GM23338 (cell line): Measurements from ENCODE around the gene LIN7A. TPM values are rescaled to one million over a fixed set of nuclear protein-coding genes. Genes with fewer than 3 reads are reported as not detected.
A peak's percentile ranks its signal among the peaks of the same experiment; 100 is the strongest.

Source experiments
- ATAC-seq: fragments of 200-7000 bp; cut with Tn5 transposase; 3 replicates; pipeline ENCODE4 v1.9.1; 2020
- DNase-seq: peaks from one replicate; pipeline ENCODE4 v3.0.0-alpha.2; 2015; ENCODE audit warnings: low spot score
- H2AFZ ChIP-seq: fragments of 200-600 bp; sonication (generic); 2 replicates; pipeline ENCODE4 v1.8.0; 2016; ENCODE audit warnings: antibody characterized with exemption, mild to moderate bottlenecking, moderate library complexity
- H3F3A ChIP-seq: fragments of 200-600 bp; sonication (generic); replicated peaks from 2 replicates; pipeline ENCODE4 v1.8.0; 2017; ENCODE audit warnings: antibody characterized with exemption, mixed run types, low read depth
- H3K27ac ChIP-seq: fragments of 200-600 bp; sonication (generic); 2 replicates; pipeline ENCODE4 v1.6.1; 2016; ENCODE audit warnings: low read depth
- H3K27me3 ChIP-seq: fragments of 200-600 bp; sonication (generic); 2 replicates; pipeline ENCODE4 v1.8.0; 2016; ENCODE audit warnings: mild to moderate bottlenecking, mixed run types, moderate library complexity; ENCODE audit not compliant: insufficient read depth
- H3K36me3 ChIP-seq: fragments of 200-600 bp; sonication (generic); 2 replicates; pipeline ENCODE4 v1.8.0; 2016; ENCODE audit warnings: mild to moderate bottlenecking; ENCODE audit not compliant: insufficient read depth
- H3K4me1 ChIP-seq: fragments of 200-600 bp; sonication (generic); 2 replicates; pipeline ENCODE4 v1.8.0; 2016; ENCODE audit warnings: mild to moderate bottlenecking, moderate library complexity; ENCODE audit not compliant: insufficient read depth
- H3K4me2 ChIP-seq: fragments of 200-600 bp; sonication (generic); 2 replicates; pipeline ENCODE4 v1.7.1; 2017; ENCODE audit warnings: mixed run types
- H3K4me3 ChIP-seq: fragments of 200-600 bp; sonication (generic); 2 replicates; pipeline ENCODE4 v1.6.1; 2016; ENCODE audit warnings: mixed run types
- H3K79me2 ChIP-seq: fragments of 200-600 bp; sonication (generic); replicated peaks from 2 replicates; pipeline ENCODE4 v1.8.0; 2017; ENCODE audit warnings: mild to moderate bottlenecking; ENCODE audit not compliant: insufficient read depth
- H3K9me2 ChIP-seq: fragments of 200-600 bp; sonication (generic); 2 replicates; pipeline ENCODE4 v1.8.0; 2017; ENCODE audit not compliant: insufficient read depth
- H4K20me1 ChIP-seq: fragments of 200-600 bp; sonication (generic); replicated peaks from 2 replicates; pipeline ENCODE4 v1.8.0; 2017; ENCODE audit warnings: mild to moderate bottlenecking; ENCODE audit not compliant: insufficient read depth
- H3K27ac Mint-ChIP-seq: 2 replicates; pipeline ENCODE4 v1.8.0; 2020; ENCODE audit warnings: inconsistent platforms, mild to moderate bottlenecking, moderate library complexity, mixed read lengths
- H3K27me3 Mint-ChIP-seq: 3 replicates; pipeline ENCODE4 v1.8.0; 2022; ENCODE audit warnings: low read depth, mild to moderate bottlenecking, moderate library complexity, mixed read lengths, inconsistent platforms; ENCODE audit not compliant: insufficient read depth, poor library complexity
- H3K36me3 Mint-ChIP-seq: 3 replicates; pipeline ENCODE4 v1.8.0; 2021; ENCODE audit warnings: low read depth, mild to moderate bottlenecking, inconsistent platforms, moderate library complexity, mixed read lengths
- H3K4me1 Mint-ChIP-seq: 3 replicates; pipeline ENCODE4 v1.8.0; 2020; ENCODE audit warnings: mild to moderate bottlenecking, inconsistent platforms, mixed read lengths
- H3K4me3 Mint-ChIP-seq: 3 replicates; pipeline ENCODE4 v1.8.0; 2021; ENCODE audit warnings: moderate library complexity, mild to moderate bottlenecking, inconsistent platforms, mixed read lengths
- H3K9me3 Mint-ChIP-seq: 3 replicates; pipeline ENCODE4 v1.8.0; 2020; ENCODE audit warnings: moderate library complexity, mild to moderate bottlenecking, inconsistent platforms, mixed read lengths
- CREB1 ChIP-seq: fragments of 250-450 bp; sonication (Bioruptor Pico); IDR thresholded peaks from 2 replicates; pipeline ENCODE4 v1.5.0; 2020; ENCODE audit warnings: low read depth, mild to moderate bottlenecking, moderate library complexity
- EZH2 ChIP-seq: fragments of 200-600 bp; sonication (generic); IDR thresholded peaks from one replicate; pipeline ENCODE4 v1.8.0; 2017; ENCODE audit warnings: antibody characterized with exemption, mild to moderate bottlenecking, low read depth; ENCODE audit not compliant: unreplicated experiment
- EZH2phosphoT487 ChIP-seq: fragments of 200-600 bp; sonication (generic); IDR thresholded peaks from one replicate; pipeline ENCODE4 v1.8.1; 2018; ENCODE audit warnings: antibody characterized with exemption; ENCODE audit not compliant: unreplicated experiment
- JUNB ChIP-seq: IDR thresholded peaks from one replicate; pipeline ENCODE4 v1.6.1; 2016; ENCODE audit warnings: antibody characterized with exemption; ENCODE audit not compliant: unreplicated experiment
- NANOG ChIP-seq: IDR thresholded peaks from 2 replicates; pipeline ENCODE4 v1.6.1; 2016; ENCODE audit warnings: antibody characterized with exemption, borderline replicate concordance
- POLR2AphosphoS5 ChIP-seq: IDR thresholded peaks from 2 replicates; pipeline ENCODE4 v1.6.1; 2016; ENCODE audit warnings: antibody characterized with exemption, low read depth
- STAT1 ChIP-seq: IDR thresholded peaks from one replicate; pipeline ENCODE4 v1.6.1; 2016; ENCODE audit warnings: antibody characterized with exemption; ENCODE audit not compliant: unreplicated experiment
- ZNF114 ChIP-seq: fragments of 250-450 bp; sonication (Bioruptor Pico); IDR thresholded peaks from 2 replicates; pipeline ENCODE4 v1.5.0; 2020; ENCODE audit warnings: mild to moderate bottlenecking, moderate library complexity
- ZNF331 ChIP-seq: fragments of 250-450 bp; sonication (Bioruptor Pico); IDR thresholded peaks from 2 replicates; pipeline ENCODE4 v1.5.0; 2020; ENCODE audit warnings: low read depth, mild to moderate bottlenecking, moderate library complexity
- polyA plus RNA-seq: library from polyadenylated mRNA; unstranded; fragments of >200 nt; fragmentation: Nextera tagmentation; extraction: Ambion mirVana; gene quantifications from 2 replicates; pipeline ENCODE4 v1.2.1, GENCODE V29; 2016
- total RNA-seq: library from RNA; depleted of rRNA; stranded (reverse); fragments of >200 nt; shearing (Covaris generic); gene quantifications from 2 replicates; pipeline ENCODE4 v1.2.3, GENCODE V29; 2014
- TF ChIP-seq, protein P1 (sequence below), 2 experiments: fragments of 200-600 bp in 1 of 2; sonication (generic) in 1 of 2; conservative IDR thresholded peaks; 2 replicates each; pipeline versions ENCODE4 v1.5.1 to v1.6.1; 2016 to 2017; ENCODE audit warnings: antibody characterized with exemption in 2 of 2, low read depth in 2 of 2, mild to moderate bottlenecking in 2 of 2, moderate library complexity in 1 of 2
- TF ChIP-seq, protein P2 (sequence below): fragments of 250-450 bp; sonication (Bioruptor Pico); IDR thresholded peaks from 2 replicates; pipeline ENCODE4 v1.5.0; 2020; ENCODE audit warnings: mild to moderate bottlenecking, moderate library complexity
- TF ChIP-seq, protein P3 (sequence below): IDR thresholded peaks from one replicate; pipeline ENCODE4 v1.6.1; 2018; ENCODE audit warnings: antibody characterized with exemption; ENCODE audit not compliant: unreplicated experiment
- TF ChIP-seq, protein P4 (sequence below): IDR thresholded peaks from 2 replicates; pipeline ENCODE4 v1.6.1; 2016; ENCODE audit warnings: antibody characterized with exemption

LIN7A gene
- total and polyA plus RNA-seq, 2 experiments from 2014 or later, result 5.7 to 6.5 TPM

- 0 out of 2 replicates have a peak overlapping the region, but pooled peaks have one; percentile 23 for H3K27ac Mint-ChIP-seq
Observed at GRCh38 chr12:80798281-80798680, 139.5 kb downstream of the LIN7A start.

More at GRCh38 chr12:80798281-80798680, 139.5 kb downstream of the LIN7A start:
- Mint-ChIP-seq H3K4me3 (no peak overlapping the region), H3K36me3 (no peaks in the 10 kb centered on the region; the same call in 2 of the 3 replicates), H3K27me3 (no peaks in the 10 kb centered on the region), H3K4me1 (peaks cover 23% of the 10 kb centered on the region; the same call in 2 of the 3 replicates), H3K9me3 (peaks cover 3% of the 10 kb centered on the region; the same call in 2 of the 3 replicates)
- Histone ChIP-seq H3F3A (no peaks in the 10 kb centered on the region), H3K27ac (no peak overlapping the region), H3K9me2 (no peaks in the 10 kb centered on the region), H3K27me3 (no peaks in the 10 kb centered on the region), H3K4me1 (peaks cover 20% of the 10 kb centered on the region; the same call in 1 of the 2 replicates), H3K36me3 (no peaks in the 10 kb centered on the region), H3K4me2 (no peak overlapping the region), H3K4me3 (no peak overlapping the region), H3K79me2 (no peaks in the 10 kb centered on the region), H2AFZ (no peak overlapping the region), H4K20me1 (no peaks in the 10 kb centered on the region)
- DNase-seq, result no peak
- no peak for TF ChIP-seq POLR2AphosphoS5
- TF ChIP-seq CREB1 (CRISPR knock-in tag), result no peak
- no peak for TF ChIP-seq ZNF331 (CRISPR knock-in tag)
- TF ChIP-seq, protein P1, sequence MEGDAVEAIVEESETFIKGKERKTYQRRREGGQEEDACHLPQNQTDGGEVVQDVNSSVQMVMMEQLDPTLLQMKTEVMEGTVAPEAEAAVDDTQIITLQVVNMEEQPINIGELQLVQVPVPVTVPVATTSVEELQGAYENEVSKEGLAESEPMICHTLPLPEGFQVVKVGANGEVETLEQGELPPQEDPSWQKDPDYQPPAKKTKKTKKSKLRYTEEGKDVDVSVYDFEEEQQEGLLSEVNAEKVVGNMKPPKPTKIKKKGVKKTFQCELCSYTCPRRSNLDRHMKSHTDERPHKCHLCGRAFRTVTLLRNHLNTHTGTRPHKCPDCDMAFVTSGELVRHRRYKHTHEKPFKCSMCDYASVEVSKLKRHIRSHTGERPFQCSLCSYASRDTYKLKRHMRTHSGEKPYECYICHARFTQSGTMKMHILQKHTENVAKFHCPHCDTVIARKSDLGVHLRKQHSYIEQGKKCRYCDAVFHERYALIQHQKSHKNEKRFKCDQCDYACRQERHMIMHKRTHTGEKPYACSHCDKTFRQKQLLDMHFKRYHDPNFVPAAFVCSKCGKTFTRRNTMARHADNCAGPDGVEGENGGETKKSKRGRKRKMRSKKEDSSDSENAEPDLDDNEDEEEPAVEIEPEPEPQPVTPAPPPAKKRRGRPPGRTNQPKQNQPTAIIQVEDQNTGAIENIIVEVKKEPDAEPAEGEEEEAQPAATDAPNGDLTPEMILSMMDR (conservative IDR thresholded peaks at IDR 0.05; ENCODE audit: low read depth in 2 of 2), result no peak
- TF ChIP-seq EZH2, result no peak
- TF ChIP-seq, protein P2, sequence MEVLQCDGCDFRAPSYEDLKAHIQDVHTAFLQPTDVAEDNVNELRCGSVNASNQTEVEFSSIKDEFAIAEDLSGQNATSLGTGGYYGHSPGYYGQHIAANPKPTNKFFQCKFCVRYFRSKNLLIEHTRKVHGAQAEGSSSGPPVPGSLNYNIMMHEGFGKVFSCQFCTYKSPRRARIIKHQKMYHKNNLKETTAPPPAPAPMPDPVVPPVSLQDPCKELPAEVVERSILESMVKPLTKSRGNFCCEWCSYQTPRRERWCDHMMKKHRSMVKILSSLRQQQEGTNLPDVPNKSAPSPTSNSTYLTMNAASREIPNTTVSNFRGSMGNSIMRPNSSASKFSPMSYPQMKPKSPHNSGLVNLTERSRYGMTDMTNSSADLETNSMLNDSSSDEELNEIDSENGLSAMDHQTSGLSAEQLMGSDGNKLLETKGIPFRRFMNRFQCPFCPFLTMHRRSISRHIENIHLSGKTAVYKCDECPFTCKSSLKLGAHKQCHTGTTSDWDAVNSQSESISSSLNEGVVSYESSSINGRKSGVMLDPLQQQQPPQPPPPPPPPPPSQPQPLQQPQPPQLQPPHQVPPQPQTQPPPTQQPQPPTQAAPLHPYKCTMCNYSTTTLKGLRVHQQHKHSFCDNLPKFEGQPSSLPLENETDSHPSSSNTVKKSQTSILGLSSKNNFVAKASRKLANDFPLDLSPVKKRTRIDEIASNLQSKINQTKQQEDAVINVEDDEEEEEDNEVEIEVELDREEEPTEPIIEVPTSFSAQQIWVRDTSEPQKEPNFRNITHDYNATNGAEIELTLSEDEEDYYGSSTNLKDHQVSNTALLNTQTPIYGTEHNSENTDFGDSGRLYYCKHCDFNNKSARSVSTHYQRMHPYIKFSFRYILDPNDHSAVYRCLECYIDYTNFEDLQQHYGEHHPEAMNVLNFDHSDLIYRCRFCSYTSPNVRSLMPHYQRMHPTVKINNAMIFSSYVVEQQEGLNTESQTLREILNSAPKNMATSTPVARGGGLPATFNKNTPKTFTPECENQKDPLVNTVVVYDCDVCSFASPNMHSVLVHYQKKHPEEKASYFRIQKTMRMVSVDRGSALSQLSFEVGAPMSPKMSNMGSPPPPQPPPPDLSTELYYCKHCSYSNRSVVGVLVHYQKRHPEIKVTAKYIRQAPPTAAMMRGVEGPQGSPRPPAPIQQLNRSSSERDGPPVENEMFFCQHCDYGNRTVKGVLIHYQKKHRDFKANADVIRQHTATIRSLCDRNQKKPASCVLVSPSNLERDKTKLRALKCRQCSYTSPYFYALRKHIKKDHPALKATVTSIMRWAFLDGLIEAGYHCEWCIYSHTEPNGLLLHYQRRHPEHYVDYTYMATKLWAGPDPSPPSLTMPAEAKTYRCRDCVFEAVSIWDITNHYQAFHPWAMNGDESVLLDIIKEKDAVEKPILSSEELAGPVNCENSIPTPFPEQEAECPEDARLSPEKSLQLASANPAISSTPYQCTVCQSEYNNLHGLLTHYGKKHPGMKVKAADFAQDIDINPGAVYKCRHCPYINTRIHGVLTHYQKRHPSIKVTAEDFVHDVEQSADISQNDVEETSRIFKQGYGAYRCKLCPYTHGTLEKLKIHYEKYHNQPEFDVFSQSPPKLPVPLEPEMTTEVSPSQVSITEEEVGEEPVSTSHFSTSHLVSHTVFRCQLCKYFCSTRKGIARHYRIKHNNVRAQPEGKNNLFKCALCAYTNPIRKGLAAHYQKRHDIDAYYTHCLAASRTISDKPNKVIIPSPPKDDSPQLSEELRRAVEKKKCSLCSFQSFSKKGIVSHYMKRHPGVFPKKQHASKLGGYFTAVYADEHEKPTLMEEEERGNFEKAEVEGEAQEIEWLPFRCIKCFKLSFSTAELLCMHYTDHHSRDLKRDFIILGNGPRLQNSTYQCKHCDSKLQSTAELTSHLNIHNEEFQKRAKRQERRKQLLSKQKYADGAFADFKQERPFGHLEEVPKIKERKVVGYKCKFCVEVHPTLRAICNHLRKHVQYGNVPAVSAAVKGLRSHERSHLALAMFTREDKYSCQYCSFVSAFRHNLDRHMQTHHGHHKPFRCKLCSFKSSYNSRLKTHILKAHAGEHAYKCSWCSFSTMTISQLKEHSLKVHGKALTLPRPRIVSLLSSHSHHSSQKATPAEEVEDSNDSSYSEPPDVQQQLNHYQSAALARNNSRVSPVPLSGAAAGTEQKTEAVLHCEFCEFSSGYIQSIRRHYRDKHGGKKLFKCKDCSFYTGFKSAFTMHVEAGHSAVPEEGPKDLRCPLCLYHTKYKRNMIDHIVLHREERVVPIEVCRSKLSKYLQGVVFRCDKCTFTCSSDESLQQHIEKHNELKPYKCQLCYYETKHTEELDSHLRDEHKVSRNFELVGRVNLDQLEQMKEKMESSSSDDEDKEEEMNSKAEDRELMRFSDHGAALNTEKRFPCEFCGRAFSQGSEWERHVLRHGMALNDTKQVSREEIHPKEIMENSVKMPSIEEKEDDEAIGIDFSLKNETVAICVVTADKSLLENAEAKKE (CRISPR knock-in tag), result no peak
- no peak for TF ChIP-seq STAT1
- TF ChIP-seq, protein P3, sequence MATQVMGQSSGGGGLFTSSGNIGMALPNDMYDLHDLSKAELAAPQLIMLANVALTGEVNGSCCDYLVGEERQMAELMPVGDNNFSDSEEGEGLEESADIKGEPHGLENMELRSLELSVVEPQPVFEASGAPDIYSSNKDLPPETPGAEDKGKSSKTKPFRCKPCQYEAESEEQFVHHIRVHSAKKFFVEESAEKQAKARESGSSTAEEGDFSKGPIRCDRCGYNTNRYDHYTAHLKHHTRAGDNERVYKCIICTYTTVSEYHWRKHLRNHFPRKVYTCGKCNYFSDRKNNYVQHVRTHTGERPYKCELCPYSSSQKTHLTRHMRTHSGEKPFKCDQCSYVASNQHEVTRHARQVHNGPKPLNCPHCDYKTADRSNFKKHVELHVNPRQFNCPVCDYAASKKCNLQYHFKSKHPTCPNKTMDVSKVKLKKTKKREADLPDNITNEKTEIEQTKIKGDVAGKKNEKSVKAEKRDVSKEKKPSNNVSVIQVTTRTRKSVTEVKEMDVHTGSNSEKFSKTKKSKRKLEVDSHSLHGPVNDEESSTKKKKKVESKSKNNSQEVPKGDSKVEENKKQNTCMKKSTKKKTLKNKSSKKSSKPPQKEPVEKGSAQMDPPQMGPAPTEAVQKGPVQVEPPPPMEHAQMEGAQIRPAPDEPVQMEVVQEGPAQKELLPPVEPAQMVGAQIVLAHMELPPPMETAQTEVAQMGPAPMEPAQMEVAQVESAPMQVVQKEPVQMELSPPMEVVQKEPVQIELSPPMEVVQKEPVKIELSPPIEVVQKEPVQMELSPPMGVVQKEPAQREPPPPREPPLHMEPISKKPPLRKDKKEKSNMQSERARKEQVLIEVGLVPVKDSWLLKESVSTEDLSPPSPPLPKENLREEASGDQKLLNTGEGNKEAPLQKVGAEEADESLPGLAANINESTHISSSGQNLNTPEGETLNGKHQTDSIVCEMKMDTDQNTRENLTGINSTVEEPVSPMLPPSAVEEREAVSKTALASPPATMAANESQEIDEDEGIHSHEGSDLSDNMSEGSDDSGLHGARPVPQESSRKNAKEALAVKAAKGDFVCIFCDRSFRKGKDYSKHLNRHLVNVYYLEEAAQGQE, result no peak
- TF ChIP-seq, protein P4, sequence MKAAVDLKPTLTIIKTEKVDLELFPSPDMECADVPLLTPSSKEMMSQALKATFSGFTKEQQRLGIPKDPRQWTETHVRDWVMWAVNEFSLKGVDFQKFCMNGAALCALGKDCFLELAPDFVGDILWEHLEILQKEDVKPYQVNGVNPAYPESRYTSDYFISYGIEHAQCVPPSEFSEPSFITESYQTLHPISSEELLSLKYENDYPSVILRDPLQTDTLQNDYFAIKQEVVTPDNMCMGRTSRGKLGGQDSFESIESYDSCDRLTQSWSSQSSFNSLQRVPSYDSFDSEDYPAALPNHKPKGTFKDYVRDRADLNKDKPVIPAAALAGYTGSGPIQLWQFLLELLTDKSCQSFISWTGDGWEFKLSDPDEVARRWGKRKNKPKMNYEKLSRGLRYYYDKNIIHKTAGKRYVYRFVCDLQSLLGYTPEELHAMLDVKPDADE, result no peak
- no peak for TF ChIP-seq EZH2phosphoT487
- TF ChIP-seq NANOG, result no peak
- TF ChIP-seq ZNF114, result no peak
- no peak for TF ChIP-seq JUNB
- ATAC-seq, result no peak
